ENCODE data around the gene PGA4.
"Not testable (repeated sequence)": the region's sequence is repeated elsewhere in the genome, so short reads cannot be mapped to it uniquely, and the experiment has no call there.

- TF ChIP-seq CTCF, POLR2A (IDR thresholded peaks at IDR 0.05): not testable (repeated sequence)
These were observed 8.3 kb upstream of the PGA4 start for GRCh38 chr11:61213711-61214324.
